Measurements from ENCODE around the gene TIMP3.

DNA sequence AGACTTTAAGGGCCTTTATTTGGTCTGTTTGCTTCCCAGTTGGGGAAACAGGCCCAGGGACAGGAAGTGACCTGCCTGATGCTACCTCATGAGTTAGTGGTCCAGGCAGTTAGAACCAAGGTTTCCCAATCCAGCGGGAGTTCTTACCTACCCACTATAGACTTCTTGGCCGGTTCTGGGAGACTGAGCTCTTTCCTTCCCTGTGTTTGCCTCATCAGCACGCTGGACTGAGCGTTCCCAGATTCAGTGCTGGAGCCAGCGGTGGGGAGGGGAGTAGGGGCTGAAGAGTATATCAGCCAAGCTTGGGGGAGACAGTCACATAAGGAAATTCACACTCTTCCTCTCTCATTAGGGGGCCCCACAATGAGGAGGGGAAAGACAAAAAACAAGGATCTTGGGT, 27.1 kb downstream of the TIMP3 start:
- TF ChIP-seq CTCF (IDR thresholded peaks at IDR 0.05 in 8 of 11, conservative IDR thresholded peaks at IDR 0.05 in 3 of 11) (peak in 1 of 11 experiments; percentile 2), POLR2A (IDR thresholded peaks at IDR 0.05) (no peak)

All from spleen (tissue), 7 donors.